H1 (cell line): ENCODE results near the gene UBTD1. TPM values are rescaled to one million over a fixed set of nuclear protein-coding genes. Genes with fewer than 3 reads are reported as not detected.

Source experiments
- CTCF ChIA-PET: fragments of 300-600 bp; sonication (Branson Sonifier 250); formaldehyde crosslinking; loops from one replicate; lab custom pipeline; 2021; ENCODE audit not compliant: partially characterized antibody; lab: Charles Lee
- POLR2A ChIA-PET: fragments of 300-600 bp; sonication (Branson Sonifier 250); formaldehyde crosslinking; loops from one replicate; lab custom pipeline; 2021; ENCODE audit warnings: inconsistent platforms; ENCODE audit not compliant: partially characterized antibody; lab: Charles Lee
- DNase-seq, 2 experiments: peaks; one replicate each; pipeline versions ENCODE4 v3.0.0 to v3.0.0-alpha.2; 2010 to 2022; ENCODE audit warnings: low spot score in 2 of 2, low read depth in 1 of 2, mixed read lengths in 1 of 2
- FAIRE-seq: peaks from 2 replicates; lab custom pipeline; 2011; peaks lifted over from hg19 to GRCh38; lab: Jason Lieb, UNC
- H2AFZ ChIP-seq: 2 replicates; pipeline ENCODE4 v1.8.1; 2012; ENCODE audit warnings: low read length, inconsistent platforms
- H2AK5ac ChIP-seq: 2 replicates; pipeline ENCODE4 v1.6.1; 2013; ENCODE audit warnings: low read depth, low read length
- H2BK120ac ChIP-seq: replicated peaks from 2 replicates; pipeline ENCODE3; 2013; ENCODE audit warnings: low read depth, low read length, inconsistent platforms
- H2BK12ac ChIP-seq: 2 replicates; pipeline ENCODE4 v1.6.1; 2013; ENCODE audit warnings: low read depth, low read length
- H2BK15ac ChIP-seq: 2 replicates; pipeline ENCODE4 v1.6.1; 2013; ENCODE audit warnings: low read length
- H2BK20ac ChIP-seq: 2 replicates; pipeline ENCODE4 v1.6.1; 2013; ENCODE audit warnings: low read length
- H2BK5ac ChIP-seq: 2 replicates; pipeline ENCODE4 v1.6.1; 2013; ENCODE audit warnings: low read depth, low read length
- H3K14ac ChIP-seq: 2 replicates; pipeline ENCODE4 v1.6.1; 2013; ENCODE audit warnings: inconsistent platforms; ENCODE audit not compliant: insufficient read length
- H3K18ac ChIP-seq: 2 replicates; pipeline ENCODE4 v1.6.1; 2013; ENCODE audit warnings: low read length; ENCODE audit errors: extremely low read depth
- H3K23ac ChIP-seq: 2 replicates; pipeline ENCODE4 v1.6.1; 2013; ENCODE audit warnings: inconsistent platforms; ENCODE audit not compliant: insufficient read length
- H3K23me2 ChIP-seq: 2 replicates; pipeline ENCODE4 v1.6.1; 2013; ENCODE audit warnings: low read depth, low read length
- H3K27ac ChIP-seq: 2 replicates; pipeline ENCODE4 v1.6.1; 2011; ENCODE audit warnings: low read depth, low read length, inconsistent platforms
- H3K27me3 ChIP-seq, 4 experiments: replicated peaks in 1 of 4; 1 replicate in 1 of 4; 2 replicates in 3 of 4; pipeline versions ENCODE4 v1.6.1 to v1.8.1; 2011 to 2013; ENCODE audit warnings: low read length in 3 of 4, mild to moderate bottlenecking in 3 of 4, inconsistent platforms in 2 of 4, mixed read lengths in 2 of 4, moderate library complexity in 1 of 4; ENCODE audit not compliant: control insufficient read depth in 3 of 4, insufficient read depth in 3 of 4; ENCODE audit errors: extremely low read depth in 1 of 4
- H3K36me3 ChIP-seq, 4 experiments: 2 replicates each; pipeline versions ENCODE4 v1.6.1 to v1.8.1; 2011 to 2013; ENCODE audit warnings: mild to moderate bottlenecking in 4 of 4, low read length in 3 of 4, moderate library complexity in 2 of 4, control low read depth in 1 of 4, inconsistent platforms in 1 of 4; ENCODE audit not compliant: insufficient read depth in 4 of 4, control insufficient read depth in 2 of 4
- H3K4ac ChIP-seq: replicated peaks from 2 replicates; pipeline ENCODE3; 2013; ENCODE audit warnings: low read length, low read depth, mixed read lengths, inconsistent platforms; ENCODE audit not compliant: insufficient read length
- H3K4me1 ChIP-seq, 4 experiments: replicated peaks in 1 of 4; 1 replicate in 1 of 4; 2 replicates in 3 of 4; pipeline versions ENCODE4 v1.6.1 to v1.8.1; 2011 to 2013; ENCODE audit warnings: low read length in 3 of 4, inconsistent platforms in 2 of 4, mixed read lengths in 1 of 4; ENCODE audit not compliant: insufficient read depth in 4 of 4, control insufficient read depth in 3 of 4
- H3K4me2 ChIP-seq, 2 experiments: 2 replicates each; pipeline versions ENCODE4 v1.6.1 to v1.8.1; 2011 to 2013; ENCODE audit warnings: low read depth in 2 of 2, low read length in 2 of 2, control low read depth in 1 of 2, inconsistent platforms in 1 of 2, mild to moderate bottlenecking in 1 of 2; ENCODE audit not compliant: insufficient read depth in 1 of 2
- H3K4me3 ChIP-seq, 4 experiments: fragments of 200-600, 300-600 bp in 1 of 4; sonication (generic), shearing (Covaris generic), sonication (Bioruptor Twin) in 1 of 4; 2 replicates each; pipeline versions ENCODE4 v1.5.1 to v1.8.1; 2011 to 2016; ENCODE audit warnings: low read length in 4 of 4, low read depth in 3 of 4, control low read depth in 2 of 4, inconsistent platforms in 2 of 4, mild to moderate bottlenecking in 2 of 4, mixed read lengths in 1 of 4, moderate library complexity in 1 of 4; ENCODE audit not compliant: insufficient read depth in 2 of 4; ENCODE audit errors: extremely low read depth in 1 of 4
- H3K56ac ChIP-seq: replicated peaks from 2 replicates; pipeline ENCODE3; 2013; ENCODE audit warnings: low read depth, mild to moderate bottlenecking, mixed read lengths, low read length, inconsistent platforms; ENCODE audit not compliant: insufficient read length
- H3K79me1 ChIP-seq: 2 replicates; pipeline ENCODE4 v1.6.1; 2013; ENCODE audit warnings: low read depth, low read length, control low read depth
- H3K79me2 ChIP-seq, 2 experiments: 2 replicates each; pipeline versions ENCODE4 v1.6.1 to v1.8.1; 2012 to 2013; ENCODE audit warnings: low read length in 2 of 2, mild to moderate bottlenecking in 2 of 2, inconsistent platforms in 1 of 2; ENCODE audit not compliant: insufficient read depth in 2 of 2, control insufficient read depth in 1 of 2
- H3K9ac ChIP-seq, 4 experiments: replicated peaks in 1 of 4; 1 replicate in 1 of 4; 2 replicates in 3 of 4; pipeline versions ENCODE4 v1.6.1 to v1.8.1; 2011 to 2013; ENCODE audit warnings: low read depth in 3 of 4, low read length in 3 of 4, control low read depth in 2 of 4, mild to moderate bottlenecking in 2 of 4, moderate library complexity in 2 of 4, inconsistent platforms in 1 of 4; ENCODE audit errors: extremely low read depth in 1 of 4
- H3K9me3 ChIP-seq, 2 experiments: 2 replicates each; pipeline versions ENCODE4 v1.6.1 to v1.8.1; 2012 to 2013; ENCODE audit warnings: mild to moderate bottlenecking in 2 of 2, moderate library complexity in 2 of 2, control low read depth in 1 of 2, inconsistent platforms in 1 of 2, low read depth in 1 of 2, low read length in 1 of 2, mixed read lengths in 1 of 2; ENCODE audit not compliant: insufficient read depth in 2 of 2
- H4K20me1 ChIP-seq, 2 experiments: replicated peaks in 1 of 2; 2 replicates each; pipeline versions ENCODE3 to v1.8.1; 2011 to 2013; ENCODE audit warnings: inconsistent platforms in 2 of 2, low read length in 2 of 2, mild to moderate bottlenecking in 1 of 2; ENCODE audit not compliant: insufficient read depth in 2 of 2, control insufficient read depth in 1 of 2
- H4K5ac ChIP-seq: 2 replicates; pipeline ENCODE4 v1.6.1; 2013; ENCODE audit warnings: low read length, low read depth, mixed read lengths, inconsistent platforms; ENCODE audit not compliant: insufficient read length
- H4K8ac ChIP-seq: 2 replicates; pipeline ENCODE4 v1.8.0; 2013; ENCODE audit warnings: mild to moderate bottlenecking, moderate library complexity, low read length, inconsistent platforms; ENCODE audit not compliant: insufficient read depth; ENCODE audit errors: extremely low read depth
- H4K91ac ChIP-seq: replicated peaks from 2 replicates; pipeline ENCODE3; 2013; ENCODE audit warnings: low read length, mixed read lengths, inconsistent platforms; ENCODE audit not compliant: insufficient read length
- BCL11A ChIP-seq, 2 experiments: IDR thresholded peaks; one replicate each; pipeline ENCODE4 v1.6.1; 2011; ENCODE audit warnings: low read depth in 2 of 2, low read length in 2 of 2, mild to moderate bottlenecking in 2 of 2
- CHD2 ChIP-seq: IDR thresholded peaks from 2 replicates; pipeline ENCODE4 v1.6.1; 2012; ENCODE audit warnings: low read length, improper control_type of control experiment
- CREB1 ChIP-seq: IDR thresholded peaks from 2 replicates; pipeline ENCODE4 v1.6.1; 2012; ENCODE audit warnings: inconsistent platforms
- EGR1 ChIP-seq: IDR thresholded peaks from 2 replicates; pipeline ENCODE4 v1.6.1; 2011; ENCODE audit warnings: low read depth, low read length, borderline replicate concordance
- HDAC6 ChIP-seq: IDR thresholded peaks from one replicate; pipeline ENCODE4 v1.7.1; 2012; ENCODE audit warnings: low read depth, mild to moderate bottlenecking, inconsistent platforms, low read length, moderate library complexity
- PHF8 ChIP-seq: fragments of 200-600 bp; sonication (generic); conservative IDR thresholded peaks from 2 replicates; pipeline ENCODE4 v1.7.1; 2012; ENCODE audit warnings: low read depth, mild to moderate bottlenecking, inconsistent platforms, low read length, moderate library complexity
- POLR2A ChIP-seq, 2 experiments: IDR thresholded peaks; 1 replicate in 1 of 2; 2 replicates in 1 of 2; pipeline ENCODE4 v1.6.1; 2011; ENCODE audit warnings: low read depth in 2 of 2, low read length in 2 of 2, mild to moderate bottlenecking in 2 of 2; ENCODE audit errors: control extremely low read depth in 1 of 2
- RBBP5 ChIP-seq: IDR thresholded peaks from 2 replicates; pipeline ENCODE4 v1.7.1; 2012; ENCODE audit warnings: low read depth, mild to moderate bottlenecking, inconsistent platforms, low read length, moderate library complexity, borderline replicate concordance
- SAP30 ChIP-seq: fragments of 300-600 bp; sonication (generic); IDR thresholded peaks from 2 replicates; pipeline ENCODE4 v1.7.1; 2012; ENCODE audit warnings: low read length, moderate library complexity, mild to moderate bottlenecking, inconsistent platforms; ENCODE audit not compliant: insufficient read depth, insufficient replicate concordance
- SIN3A ChIP-seq, 2 experiments: IDR thresholded peaks in 1 of 2; conservative IDR thresholded peaks in 1 of 2; 2 replicates each; pipeline ENCODE4 v1.6.1; 2011 to 2012; ENCODE audit warnings: low read length in 2 of 2, improper control_type of control experiment in 1 of 2, low read depth in 1 of 2, mild to moderate bottlenecking in 1 of 2
- SIX5 ChIP-seq: IDR thresholded peaks from 2 replicates; pipeline ENCODE4 v1.6.1; 2011; ENCODE audit warnings: mild to moderate bottlenecking, low read depth, low read length
- TAF7 ChIP-seq: optimal IDR thresholded peaks from 2 replicates; pipeline ENCODE3; 2011; ENCODE audit warnings: low read depth, mild to moderate bottlenecking, inconsistent platforms, low read length, moderate library complexity, borderline replicate concordance
- WGBS, 2 experiments: shearing (Covaris generic) in 1 of 2; methylation state at CpG; one replicate each; pipeline versions ENCODE4 v1.1.6 to v1.1.7; 2013 to 2015; ENCODE audit warnings: low lambda C conversion rate in 2 of 2, mixed read lengths in 2 of 2, inconsistent platforms in 1 of 2, low coverage in 1 of 2, missing lambda C conversion rate in 1 of 2; ENCODE audit not compliant: insufficient replicate concordance in 2 of 2, insufficient coverage in 1 of 2, insufficient read length in 1 of 2; ENCODE audit errors: extremely low coverage in 1 of 2, missing lambda C conversion rate in 1 of 2; 5-methylcytosine and 5-hydroxymethylcytosine counted together
- polyA plus RNA-seq, 7 experiments: library from polyadenylated mRNA; depleted of rRNA in 3 of 7; stranded (reverse) in 5 of 7; unstranded in 2 of 7; fragments of >200 nt in 5 of 7; fragments of 200-250 nt in 2 of 7; gene quantifications; 1 replicate in 5 of 7; 2 replicates in 1 of 7; 4 replicates in 1 of 7; pipeline versions ENCODE4 v1.2.1 to v1.2.3, GENCODE V29; 2011 to 2013; ENCODE audit warnings: missing spikeins in 2 of 7, mixed read lengths in 2 of 7
- total RNA-seq: library from RNA; stranded (reverse); fragmentation: NEBNext Ultra II Directional; extraction: Animal tissue kit (Norgen Biotek cat#: 25700); gene quantifications from 2 replicates; pipeline ENCODE4 v1.2.1, GENCODE V29; 2021
- TF ChIP-seq, protein P1 (sequence below): IDR thresholded peaks from 2 replicates; pipeline ENCODE4 v1.6.1; 2012; ENCODE audit warnings: inconsistent platforms

Gene UBTD1
- total and polyA plus RNA-seq, 2 of the 8 experiments (the other 6 are each of a cell fraction or from before 2014, with no cell fraction given): 22.3 to 36.2 TPM

DNA sequence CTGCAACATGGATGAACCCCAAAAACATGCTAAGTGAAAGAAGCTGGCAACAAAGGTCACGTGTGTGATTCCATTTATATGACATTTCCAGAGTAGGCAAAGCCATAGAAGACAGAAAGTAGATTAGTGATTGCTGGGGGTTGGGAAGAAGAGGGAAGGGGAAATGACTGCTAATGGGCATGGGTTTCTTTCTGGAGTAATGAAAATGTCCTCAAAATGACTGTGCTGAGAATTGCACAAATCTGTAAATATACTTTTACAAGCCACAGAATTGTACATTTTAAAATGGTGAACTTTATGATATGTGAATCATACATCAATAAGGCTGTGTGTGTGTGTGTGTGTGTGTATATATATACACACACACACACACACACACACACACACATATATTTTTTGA is 16.3 kb upstream of the UBTD1 start:
- FAIRE-seq (no peak), DNase-seq (no peak)
- Histone ChIP-seq H4K8ac (no peak overlapping the region), H4K5ac (no peak overlapping the region), H3K27ac (no peak overlapping the region), H3K4me3 (no peak overlapping the region), H2BK12ac (no peak overlapping the region), H3K79me1 (peaks cover 9% of the 10 kb centered on the region), H4K20me1 (peaks cover 0 to 3% of the 10 kb centered on the region in 2 experiments), H3K56ac (no peak overlapping the region), H3K79me2 (peaks cover 0 to 43% of the 10 kb centered on the region in 2 experiments; a peak in 2 of 4 replicates), H3K4me2 (no peak overlapping the region), H3K4ac (no peak overlapping the region), H2AK5ac (no peak overlapping the region), H3K27me3 (no peaks in the 10 kb centered on the region), H2BK15ac (no peak overlapping the region), H2BK20ac (no peak overlapping the region), H2BK120ac (no peak overlapping the region), H3K14ac (no peak overlapping the region), H4K91ac (no peak overlapping the region), H3K9ac (no peak overlapping the region), H3K23me2 (no peaks in the 10 kb centered on the region), H3K36me3 (peaks cover 6 to 30% (median 13%) of the 10 kb centered on the region in 4 experiments), H3K4me1 (peaks cover 8 to 16% (median 11%) of the 10 kb centered on the region in 4 experiments; a peak in 6 of 7 replicates), H2AFZ (no peak overlapping the region), H2BK5ac (no peak overlapping the region), H3K9me3 (no peaks in the 10 kb centered on the region), H3K23ac (no peak overlapping the region), H3K18ac (no peak overlapping the region)
- POLR2A ChIA-PET: interaction anchor here (1.4 to 3.5 kb wide), 4 partner anchors 10 to 18 kb away, joined by 4 to 12 read pairs (median 8); no protein-coding TSS in a partner anchor
- TF ChIP-seq PHF8: no peak
- TF ChIP-seq HDAC6: no peak
- no peak for TF ChIP-seq BCL11A (IDR thresholded peaks at IDR 0.05; ENCODE audit: low read depth in 2 of 2, low read length in 2 of 2)
- TF ChIP-seq POLR2A (IDR thresholded peaks at IDR 0.05; ENCODE audit: control extremely low read depth in 1 of 2, low read depth in 2 of 2, low read length in 2 of 2): no peak
- TF ChIP-seq RBBP5: no peak
- no peak for TF ChIP-seq SIX5
- TF ChIP-seq SIN3A (conservative IDR thresholded peaks at IDR 0.05 in 1 of 2, IDR thresholded peaks at IDR 0.05 in 1 of 2; ENCODE audit: low read depth in 1 of 2, low read length in 2 of 2): no peak
- no peak for TF ChIP-seq CHD2
- TF ChIP-seq, protein P1, sequence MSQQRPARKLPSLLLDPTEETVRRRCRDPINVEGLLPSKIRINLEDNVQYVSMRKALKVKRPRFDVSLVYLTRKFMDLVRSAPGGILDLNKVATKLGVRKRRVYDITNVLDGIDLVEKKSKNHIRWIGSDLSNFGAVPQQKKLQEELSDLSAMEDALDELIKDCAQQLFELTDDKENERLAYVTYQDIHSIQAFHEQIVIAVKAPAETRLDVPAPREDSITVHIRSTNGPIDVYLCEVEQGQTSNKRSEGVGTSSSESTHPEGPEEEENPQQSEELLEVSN: no peak
- no peak for TF ChIP-seq TAF7
- TF ChIP-seq SAP30: no peak
- no peak for TF ChIP-seq EGR1
- TF ChIP-seq CREB1: no peak
- 92% methylated on average over 1 of the region's 1 CpG; no CpG with 5 or more reads in 1 of the 2 experiments for WGBS, 2 experiments
- CTCF ChIA-PET: interaction anchor here (2.1 to 4.5 kb wide), 3 partner anchors 7 to 89 kb away, joined by 6 to 18 read pairs (median 9); no protein-coding TSS in a partner anchor
